Retina (tissue), 1 donor: ENCODE measurements around the gene GPR107.

Experiments
- DNase-seq: peaks from one replicate; pipeline ENCODE4 v3.0.0-alpha.2; 2016

Gene GPR107

DNA sequence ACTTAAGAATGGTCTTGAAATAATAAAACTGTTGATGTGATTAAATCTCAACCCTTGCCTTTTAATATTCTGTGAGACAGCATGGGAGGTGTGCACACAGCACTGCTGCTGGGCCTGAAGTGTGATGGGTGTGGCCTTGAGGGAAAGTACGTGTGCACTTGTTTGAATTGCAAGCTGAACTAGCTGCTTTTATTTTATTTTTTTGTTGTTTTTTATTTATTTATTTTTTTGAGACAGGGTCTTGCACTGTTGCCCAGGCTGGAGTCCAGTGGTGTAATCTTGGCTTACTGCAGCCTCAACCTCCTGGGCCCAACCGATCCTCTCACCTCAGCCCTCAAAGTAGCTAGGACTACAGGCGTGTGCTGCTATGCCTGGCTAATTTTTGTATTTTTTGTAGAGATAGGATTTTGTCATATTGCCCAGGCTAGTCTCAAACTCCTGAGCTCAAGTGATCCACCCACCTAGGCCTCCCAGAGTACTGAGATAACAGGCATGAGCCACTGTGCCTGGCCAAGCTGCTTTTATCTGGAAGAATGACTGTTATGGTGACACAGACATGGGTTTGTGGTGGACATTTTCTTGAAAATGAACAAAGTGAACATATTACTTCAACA, 58.9 kb downstream of the GPR107 start:
- no peak for DNase-seq

DNA sequence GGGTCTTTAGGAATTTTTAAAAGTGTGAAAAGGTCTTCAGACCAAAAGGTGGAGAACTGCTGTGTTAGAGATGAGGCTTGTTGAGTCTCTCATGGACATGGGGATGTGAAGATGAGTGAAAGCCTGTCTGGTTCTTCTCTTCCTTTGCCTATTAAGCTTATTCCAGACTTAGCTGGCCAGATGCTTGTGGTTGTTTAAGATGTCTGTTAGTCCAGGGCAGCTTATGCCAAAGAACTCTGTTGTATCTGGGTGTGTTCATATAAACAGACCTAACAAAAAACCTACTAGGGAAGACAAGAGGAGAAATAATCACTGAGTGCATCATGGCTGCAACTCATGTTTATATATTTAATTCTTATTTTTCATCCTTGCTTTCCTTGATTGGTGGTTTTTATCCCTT, 61.0 kb downstream of the GPR107 start:
- DNase-seq, result no peak

DNA sequence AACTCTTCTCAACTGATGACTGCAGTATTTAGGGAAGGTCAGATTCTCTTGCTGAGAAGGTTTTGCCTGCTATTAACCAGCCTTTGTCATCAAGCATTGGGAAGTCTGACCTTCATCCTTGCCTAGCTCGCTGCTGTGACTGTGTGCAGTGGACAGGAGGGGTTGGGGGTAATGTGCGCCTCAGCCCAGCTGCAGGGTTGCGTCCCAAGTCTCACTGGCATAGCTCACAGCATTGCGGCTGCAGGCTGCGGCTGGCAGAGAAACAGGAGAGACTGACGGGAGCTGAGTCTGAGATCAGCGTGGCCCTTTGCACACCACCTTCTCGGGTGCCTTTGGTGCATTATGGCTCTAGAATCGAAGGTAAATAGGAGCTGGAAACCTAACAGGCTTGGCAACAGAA, 62.6 kb downstream of the GPR107 start:
- DNase-seq, result no peak

DNA sequence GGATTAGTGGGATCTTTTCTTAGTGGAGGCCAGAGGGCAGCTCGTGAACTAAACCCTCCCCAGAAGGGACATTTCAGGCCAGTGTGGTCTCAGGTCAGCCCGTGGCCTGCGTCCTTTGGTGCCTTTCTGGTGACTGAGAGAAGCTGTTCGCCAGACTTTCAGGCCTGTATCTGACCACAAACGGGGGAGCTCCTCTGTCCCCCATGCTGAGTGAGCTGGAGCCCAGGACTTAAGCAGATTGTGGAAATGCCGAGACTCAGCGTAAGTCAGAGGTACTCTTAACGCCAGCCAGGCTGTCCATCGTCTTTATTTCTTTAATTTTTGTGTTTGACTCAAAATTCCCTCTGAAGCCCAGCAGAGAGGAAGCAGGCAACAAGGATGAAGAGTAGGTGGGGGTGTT, 63.7 kb downstream of the GPR107 start:
- DNase-seq, result no peak

DNA sequence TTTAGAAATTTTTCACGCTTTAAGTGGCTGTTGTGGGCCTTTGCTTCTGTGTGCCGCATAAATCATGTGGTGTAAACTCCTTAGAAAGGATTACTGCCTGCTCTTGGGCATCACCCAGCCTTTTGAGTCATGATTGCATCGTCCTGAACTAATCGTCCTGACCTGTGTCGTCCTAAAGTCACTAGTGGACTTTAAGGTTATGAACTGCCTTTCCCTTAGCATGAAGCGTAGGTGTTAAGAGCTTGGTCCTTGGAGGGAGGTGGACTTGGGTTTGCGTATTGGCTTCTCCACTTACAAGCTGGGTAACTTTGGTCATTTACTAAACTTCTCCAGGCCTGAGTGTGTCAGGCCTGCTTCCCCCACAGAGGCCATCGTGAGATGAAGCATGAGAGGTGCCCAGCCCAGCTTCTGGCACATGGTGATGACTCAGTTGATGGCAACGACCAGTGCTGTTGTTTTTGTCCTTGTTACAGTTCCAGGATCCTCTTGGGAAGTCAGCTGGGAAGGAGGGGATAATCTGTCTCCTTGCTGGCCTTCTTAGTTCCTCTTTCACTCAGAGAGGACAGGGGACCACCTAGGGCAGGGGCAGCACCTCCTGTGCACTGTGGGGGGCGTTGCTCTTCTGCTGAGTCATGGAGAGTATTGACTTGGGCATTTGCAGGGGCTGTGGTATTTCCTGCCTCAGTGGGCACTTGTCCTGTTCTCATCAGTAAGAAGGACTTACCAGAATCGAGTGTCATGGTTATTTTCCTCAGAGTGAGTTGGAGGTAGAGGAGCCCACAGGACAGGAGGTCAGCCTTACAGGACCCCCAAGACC, 64.3 kb downstream of the GPR107 start:
- no peak for DNase-seq

DNA sequence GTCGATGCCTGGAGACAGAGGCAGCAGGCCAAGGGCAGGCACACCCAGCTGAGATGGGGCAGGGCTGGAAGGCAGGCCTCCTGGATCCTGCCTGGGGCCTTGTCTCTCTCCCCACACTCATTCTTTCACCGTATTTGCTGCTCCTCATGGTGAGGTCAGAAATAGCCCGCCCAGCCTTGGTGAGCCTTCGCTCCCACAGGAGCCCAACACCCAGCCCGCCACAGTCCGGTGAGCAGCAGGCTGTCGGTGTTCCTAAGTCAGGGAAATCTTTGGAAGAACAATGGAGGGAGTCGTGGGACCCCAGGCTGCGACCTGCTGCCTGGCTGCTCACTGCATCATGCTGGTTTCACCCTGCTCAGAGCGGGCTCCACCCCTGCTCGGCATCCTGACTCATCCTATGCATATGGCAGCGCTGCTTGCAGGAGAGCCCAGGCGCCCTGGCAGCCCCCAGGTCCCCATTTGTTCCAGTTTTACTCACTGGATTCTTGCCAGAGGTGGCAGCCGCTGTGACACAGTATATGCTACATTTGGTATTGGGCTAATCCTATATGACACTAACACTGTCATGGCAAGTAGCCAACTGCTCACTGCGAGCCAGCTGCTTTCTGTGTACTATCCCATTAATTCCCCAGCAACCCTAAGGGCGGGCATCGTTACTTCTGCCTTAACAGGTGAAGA, 65.3 kb downstream of the GPR107 start:
- peak; percentile 69 for DNase-seq

DNA sequence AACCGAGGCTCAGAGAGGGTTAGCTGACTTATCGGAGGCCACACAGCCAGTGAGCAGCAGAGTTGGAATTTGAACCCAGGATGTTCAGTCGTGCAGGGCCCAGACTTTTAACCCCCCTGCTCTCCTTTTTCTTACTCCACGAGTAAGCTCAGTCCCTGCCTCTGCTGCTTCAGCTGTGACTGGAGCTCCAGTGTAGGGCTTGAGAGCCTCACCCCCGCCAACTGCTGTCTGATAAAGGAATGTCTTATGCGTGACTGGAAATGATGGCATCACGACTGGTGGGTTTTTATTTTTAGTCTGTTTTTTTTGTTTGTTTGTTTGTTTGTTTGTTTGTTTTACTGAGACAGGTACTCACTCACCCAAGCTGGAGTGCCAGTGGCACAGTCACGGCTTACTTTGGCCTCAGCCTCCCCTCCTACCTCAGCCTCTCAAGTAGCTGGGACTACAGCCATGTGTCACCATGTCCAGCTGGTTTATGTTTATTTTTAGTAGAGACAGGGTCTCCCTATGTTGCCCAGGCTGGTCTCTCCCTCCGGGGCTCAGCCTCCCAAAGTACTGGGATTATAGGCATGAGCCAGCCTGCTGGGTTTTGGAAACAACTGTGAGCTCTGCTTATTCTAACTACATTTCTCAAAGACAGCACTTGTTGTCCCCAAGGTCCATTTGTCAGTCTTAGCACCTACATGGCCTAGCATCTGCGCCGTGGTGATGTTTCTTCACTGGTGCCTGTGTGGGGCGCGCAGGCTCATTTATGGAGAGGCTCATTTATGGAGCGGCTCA, 66.0 kb downstream of the GPR107 start:
- DNase-seq, result no peak

DNA sequence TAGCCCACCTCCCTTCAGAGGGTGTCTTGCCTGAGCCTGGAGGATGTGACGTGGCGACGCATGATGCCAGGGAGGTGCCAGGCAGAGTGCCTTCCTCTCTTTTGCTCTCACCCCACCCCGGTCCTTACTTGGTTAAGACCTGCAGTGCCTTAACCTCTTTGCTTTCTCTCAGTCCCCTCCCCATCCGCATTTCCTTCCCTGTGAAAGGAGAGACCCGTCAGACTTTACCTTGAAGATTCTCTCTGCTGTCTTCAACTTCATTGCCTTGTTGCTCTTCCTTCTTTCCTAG, 66.5 kb downstream of the GPR107 start:
- no peak for DNase-seq

DNA sequence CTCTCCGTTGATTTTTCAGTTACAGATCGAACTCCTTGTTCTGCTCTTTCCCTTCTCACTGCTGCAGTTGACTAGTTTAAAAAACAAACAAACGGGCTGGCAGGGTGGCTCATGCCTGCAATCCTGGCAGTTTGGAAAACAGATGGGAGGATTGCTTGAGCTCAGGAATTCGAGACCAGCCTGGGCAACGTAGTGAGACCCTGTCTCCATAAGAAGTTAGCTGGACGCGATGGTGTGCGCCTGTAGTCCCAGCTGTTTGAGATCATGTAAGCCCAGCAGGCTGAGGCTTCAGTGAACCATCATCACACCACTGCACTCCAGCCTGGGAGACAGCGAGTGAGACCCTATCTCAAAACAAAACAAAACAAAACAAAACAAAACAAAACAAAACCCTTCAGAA, 67.1 kb downstream of the GPR107 start:
- no peak for DNase-seq

DNA sequence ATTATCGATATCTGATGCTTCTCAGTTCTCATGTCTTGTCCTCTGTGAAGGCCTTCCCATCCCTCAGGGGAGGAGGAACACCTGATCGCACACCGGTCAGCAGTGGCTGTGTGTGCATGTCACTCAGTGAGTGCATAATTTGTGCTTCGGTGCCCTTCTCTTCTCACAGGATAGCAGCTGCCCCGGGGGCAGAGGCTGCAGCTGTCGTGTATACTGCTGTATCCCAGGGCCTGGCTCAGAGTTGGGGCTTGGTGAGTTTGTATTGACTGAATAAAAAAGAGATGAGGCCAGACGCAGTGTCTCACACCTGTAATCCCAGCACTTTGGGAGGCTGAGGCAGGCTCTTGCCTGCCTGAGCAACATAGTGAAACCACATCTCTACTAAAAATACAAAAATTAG, 68.8 kb downstream of the GPR107 start:
- DNase-seq, result peak; percentile 66

DNA sequence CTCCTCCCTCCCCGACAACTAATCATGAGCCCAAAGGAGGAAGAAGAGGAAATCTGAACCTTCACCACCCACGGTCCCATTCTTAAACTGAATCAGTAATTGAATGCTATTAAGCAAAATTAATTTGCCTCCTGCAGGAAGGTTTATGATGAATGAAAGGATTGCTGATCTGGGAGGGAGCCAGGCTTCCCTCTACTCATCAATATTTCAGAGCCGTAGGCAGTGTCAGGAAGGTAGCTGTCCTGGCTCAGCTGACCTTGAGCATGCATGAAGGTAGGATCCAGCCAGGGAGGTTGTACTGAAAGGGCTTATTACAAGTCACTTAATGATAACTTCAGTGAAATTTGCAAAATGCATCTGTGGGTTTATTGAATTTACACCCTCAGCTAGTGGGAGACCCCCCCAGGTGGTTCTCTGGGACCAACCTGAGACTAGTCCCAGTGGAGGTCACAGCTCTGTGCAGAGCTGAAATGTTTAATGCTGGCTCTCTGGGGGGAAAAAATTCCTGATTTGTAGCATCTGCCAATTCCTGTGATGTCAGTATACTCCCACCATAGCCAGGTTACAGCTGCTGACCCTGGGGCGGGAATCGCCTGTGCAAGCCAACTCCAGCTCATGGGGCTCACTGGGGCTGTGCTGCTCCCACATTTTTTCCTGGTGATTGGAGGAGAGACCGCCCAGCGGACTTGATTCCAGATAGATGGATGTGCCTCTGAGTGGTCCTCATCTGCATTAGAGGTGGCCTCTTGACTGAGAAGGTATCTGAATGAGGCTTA, 70.6 kb downstream of the GPR107 start:
- DNase-seq, result no peak

DNA sequence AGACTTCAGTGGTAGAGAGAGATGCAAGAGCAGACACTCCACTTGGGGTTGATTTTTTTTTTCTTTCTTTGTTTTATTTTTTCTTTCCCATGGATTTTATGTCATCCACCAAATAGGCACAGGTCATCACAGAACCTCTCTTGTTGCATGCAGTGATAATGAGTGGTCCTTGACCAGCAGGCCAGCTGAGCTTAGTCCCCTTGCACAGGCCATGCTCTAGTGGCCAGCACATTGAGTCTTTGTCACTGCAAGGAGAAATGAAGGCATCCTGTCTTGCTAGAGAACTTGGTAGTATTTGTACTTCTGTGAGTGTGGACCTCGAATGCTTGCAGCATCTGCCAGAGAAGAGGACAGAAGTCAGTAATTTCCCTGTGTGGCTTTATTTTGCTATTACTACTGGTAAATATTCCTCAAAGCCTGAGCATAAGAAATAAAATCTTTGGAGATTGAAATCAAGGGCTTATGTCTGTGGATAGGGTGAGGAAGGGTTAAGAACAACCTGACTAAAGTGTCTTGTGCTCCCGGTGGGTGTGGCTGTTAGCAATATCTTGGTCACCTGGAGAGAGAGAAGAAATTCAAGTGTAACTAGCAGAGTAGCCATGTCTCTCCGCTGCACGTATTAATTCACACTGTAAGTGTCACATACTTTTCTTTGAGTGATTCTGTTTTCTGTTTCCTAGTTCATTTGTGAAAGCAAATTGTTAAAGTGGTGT, 73.2 kb downstream of the GPR107 start:
- DNase-seq, result no peak

DNA sequence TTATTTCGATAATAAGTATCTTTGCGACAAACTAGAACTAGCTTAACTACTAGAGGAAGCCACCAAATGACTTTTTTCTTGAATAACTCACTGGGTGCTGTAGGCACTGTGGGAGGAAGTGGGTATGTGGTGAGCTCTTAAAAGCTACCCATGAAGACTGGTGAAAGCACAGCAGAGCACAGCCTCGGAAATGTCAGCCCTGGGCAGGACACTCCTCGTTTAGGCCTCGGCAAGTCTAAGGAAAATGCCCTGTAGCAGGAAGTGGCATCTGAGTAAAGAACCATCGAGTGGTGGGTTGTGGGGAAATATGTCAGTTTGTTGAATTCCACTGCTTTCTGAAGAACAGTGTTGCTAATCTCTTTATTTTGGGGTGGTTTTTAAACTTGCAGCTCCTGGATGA, 74.5 kb downstream of the GPR107 start:
- DNase-seq, result no peak

DNA sequence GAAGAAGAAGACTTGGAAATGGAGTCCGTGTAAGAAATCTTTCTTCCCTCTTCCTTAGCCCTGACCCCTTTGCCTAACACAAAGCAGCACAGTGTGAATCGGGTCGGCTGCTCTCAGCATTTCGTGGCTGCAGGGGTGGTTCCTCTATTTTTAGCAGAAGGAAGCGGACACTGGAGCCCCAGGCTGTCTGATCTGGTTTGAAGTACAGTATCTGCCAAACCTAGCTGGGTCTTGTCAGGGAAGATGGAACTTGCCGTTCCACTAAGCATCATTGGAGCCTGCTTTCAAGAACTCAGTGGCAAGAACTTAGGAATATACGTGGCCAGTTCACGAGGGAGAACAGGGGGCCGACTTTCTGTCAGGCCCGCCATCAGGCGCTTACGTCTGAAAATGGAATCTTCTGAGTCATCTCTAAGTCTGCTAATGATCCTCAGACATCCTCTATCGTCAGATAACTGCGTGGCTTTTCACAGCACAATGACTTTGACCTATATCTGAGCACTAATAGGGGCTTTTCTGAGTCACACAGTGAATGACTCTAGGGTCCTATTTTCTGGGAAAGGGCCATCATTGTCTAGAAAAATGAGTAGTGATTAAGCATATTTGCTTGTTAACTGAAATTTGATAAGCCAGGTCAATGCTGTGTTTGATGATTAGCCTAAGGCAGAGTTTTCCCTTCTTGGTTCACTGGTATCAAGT, 75.2 kb downstream of the GPR107 start:
- DNase-seq, result no peak

DNA sequence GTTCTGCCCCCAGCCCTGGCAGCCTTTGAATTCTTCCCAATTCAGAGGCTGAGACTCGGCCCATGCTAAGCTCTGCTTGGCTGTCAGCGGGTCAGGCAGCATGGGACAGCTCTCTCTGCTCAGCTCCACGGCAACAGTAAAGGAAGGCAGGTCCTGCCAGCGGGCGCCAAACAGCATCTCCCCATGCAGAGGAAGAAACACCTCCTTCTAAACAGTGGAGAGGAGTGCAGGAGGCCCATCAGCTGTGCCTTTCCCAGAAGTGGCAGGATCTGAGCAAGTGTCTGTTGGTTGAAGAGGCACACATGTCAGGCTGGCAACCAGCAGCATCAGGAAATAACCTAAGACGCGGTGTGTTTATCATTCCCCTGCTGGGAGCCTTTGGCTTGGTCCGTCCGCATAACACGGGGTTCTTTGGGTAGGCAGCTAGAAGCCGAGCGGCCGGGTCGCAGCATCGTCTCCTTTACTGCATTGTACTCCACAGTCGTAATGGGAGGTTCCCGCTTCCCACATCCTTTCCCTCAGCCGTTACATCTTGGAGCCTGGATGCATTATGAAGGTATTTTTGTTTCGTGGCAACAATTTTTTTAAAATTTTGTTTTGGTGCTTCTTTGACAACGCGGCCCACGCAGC, 75.8 kb downstream of the GPR107 start:
- DNase-seq, result no peak

DNA sequence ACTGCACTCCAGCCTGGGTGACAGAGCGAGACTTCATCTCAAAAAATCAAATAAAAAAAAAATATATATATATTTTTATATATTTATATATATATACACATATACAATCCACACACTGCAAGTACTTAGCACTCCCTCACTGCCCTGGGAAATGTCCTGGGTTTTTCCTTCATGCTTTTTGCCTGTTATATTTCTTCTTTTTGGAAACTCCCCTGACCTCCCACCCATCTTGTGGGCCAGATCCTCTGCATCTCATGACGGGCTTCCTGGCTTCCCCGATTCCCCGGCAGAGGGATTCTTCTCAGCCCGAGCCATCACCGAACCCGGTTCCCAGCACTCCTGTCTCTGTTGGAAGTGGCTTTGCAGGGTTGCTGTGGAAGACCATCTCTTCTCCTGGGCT, 79.0 kb downstream of the GPR107 start:
- DNase-seq, result no peak

DNA sequence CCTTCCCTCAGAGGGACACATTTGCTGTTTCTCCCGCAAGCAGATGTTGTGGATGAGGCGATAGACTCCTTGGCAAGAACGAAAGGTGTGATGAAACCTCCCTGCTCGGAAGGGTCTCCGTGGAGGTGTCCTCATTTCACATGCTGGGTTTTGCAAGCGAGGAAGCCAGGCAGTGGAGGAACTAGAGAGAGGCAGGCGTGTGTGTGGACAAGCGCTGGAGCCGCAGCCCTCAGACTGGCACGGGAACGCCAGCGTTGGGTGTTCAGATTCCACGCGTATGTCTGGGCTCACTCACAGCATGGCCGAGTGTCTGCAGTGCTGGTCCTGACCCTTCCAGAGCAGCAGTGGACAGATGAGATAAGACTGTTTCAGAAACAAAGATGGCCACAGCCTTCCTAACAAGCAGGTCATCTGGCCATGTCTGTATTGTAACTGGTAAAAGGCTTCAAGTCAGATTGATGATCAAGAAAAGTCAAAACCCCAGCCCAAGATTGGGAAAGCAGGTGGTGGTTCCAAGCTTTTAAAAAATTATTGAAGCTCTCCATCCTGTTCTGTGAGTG, 83.5 kb downstream of the GPR107 start:
- DNase-seq, result no peak

DNA sequence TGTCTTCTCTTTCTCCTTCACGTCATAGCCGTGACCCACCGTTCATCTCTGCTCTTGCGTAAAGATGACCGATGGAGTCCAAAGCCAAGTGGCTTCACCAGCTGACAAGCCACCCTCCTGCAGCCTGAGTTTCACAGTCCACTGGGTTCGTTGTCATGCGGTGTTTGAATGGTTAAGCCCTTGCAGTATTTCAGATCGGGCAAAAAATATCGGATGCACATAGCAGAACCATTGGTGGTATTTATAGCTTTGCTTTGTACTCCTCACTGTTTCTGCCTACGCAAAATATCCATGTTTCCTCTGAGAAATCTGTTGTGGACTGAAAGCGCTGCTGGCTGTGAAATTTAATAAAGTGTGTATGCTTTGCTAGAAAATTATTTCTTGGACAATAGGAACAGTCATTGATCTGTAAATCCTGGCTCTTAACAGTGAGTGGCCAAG, 84.0 kb downstream of the GPR107 start:
- DNase-seq, result peak; percentile 56

DNA sequence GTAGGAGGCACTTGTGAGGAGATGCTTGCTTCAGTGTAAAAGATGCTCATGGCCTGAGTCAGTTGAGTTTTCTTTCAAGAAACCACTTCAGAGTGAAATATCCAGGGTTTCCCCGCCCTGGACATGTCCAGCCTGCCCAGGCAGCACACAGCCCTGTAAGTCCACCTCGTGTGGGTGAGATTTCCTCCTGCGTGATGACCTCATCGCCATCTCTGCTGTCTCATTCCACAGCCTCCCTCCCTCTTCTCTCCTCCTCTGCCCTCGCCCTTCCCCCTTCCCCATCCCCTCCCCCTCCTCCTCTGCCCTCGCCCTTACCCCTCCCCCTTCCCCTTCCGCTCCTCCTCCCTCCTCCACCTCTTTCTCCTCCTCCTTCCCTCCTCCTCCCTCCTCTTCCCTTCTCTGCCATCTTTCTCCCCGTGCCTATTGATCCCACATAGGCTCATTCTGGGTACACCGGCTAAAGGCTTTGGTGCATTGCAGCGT, 84.5 kb downstream of the GPR107 start:
- DNase-seq, result no peak

DNA sequence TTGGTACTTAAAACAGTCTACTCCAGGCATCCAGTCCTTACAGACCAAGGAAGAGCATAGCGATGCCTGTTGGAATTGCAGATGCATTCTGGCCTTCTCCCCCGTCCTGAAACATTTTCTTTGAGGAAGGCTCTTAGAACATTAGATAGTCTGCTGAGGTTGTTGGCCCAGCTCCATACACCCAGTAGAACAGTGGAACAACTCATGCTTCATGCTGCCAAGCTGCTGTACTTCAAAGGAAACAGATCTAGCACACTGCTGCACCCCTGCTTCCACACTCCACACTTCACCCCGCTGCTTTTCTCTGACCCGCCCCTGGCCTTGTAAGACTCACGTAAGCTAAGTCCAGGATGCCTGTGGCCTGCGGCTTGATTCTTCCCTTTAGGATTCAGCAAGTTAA, 85.1 kb downstream of the GPR107 start:
- no peak for DNase-seq
